Measurements from ENCODE around the gene SPRY4. TPM values are rescaled to one million over a fixed set of nuclear protein-coding genes. Genes with fewer than 3 reads are reported as not detected.

Gene SPRY4
- total RNA-seq, 1 experiment from 2014 or later: 23.6 TPM

- no peak for DNase-seq
- Mint-ChIP-seq H3K27me3 (ENCODE audit: unreplicated experiment) (no peaks in the 10 kb centered on the region), H3K9me3 (ENCODE audit: low read depth, unreplicated experiment) (no peaks in the 10 kb centered on the region), H3K27ac (ENCODE audit: unreplicated experiment) (no peak overlapping the region), H3K36me3 (ENCODE audit: insufficient read depth, unreplicated experiment) (no peaks in the 10 kb centered on the region), H3K4me3 (ENCODE audit: low read depth, unreplicated experiment) (no peak overlapping the region), H3K4me1 (ENCODE audit: low read depth, unreplicated experiment) (peaks cover 8% of the 10 kb centered on the region)
- TF ChIP-seq, protein P1, sequence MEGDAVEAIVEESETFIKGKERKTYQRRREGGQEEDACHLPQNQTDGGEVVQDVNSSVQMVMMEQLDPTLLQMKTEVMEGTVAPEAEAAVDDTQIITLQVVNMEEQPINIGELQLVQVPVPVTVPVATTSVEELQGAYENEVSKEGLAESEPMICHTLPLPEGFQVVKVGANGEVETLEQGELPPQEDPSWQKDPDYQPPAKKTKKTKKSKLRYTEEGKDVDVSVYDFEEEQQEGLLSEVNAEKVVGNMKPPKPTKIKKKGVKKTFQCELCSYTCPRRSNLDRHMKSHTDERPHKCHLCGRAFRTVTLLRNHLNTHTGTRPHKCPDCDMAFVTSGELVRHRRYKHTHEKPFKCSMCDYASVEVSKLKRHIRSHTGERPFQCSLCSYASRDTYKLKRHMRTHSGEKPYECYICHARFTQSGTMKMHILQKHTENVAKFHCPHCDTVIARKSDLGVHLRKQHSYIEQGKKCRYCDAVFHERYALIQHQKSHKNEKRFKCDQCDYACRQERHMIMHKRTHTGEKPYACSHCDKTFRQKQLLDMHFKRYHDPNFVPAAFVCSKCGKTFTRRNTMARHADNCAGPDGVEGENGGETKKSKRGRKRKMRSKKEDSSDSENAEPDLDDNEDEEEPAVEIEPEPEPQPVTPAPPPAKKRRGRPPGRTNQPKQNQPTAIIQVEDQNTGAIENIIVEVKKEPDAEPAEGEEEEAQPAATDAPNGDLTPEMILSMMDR (IDR thresholded peaks at IDR 0.05; ENCODE audit: unreplicated experiment): no peak
- no TSS peak for BruUV-seq (replicated peaks)
- CTCF ChIA-PET: no interaction called here
- intact Hi-C loops (cut with micrococcal nuclease; ENCODE audit: unreplicated experiment): no loop called here
Observed at GRCh38 chr5:142290577-142291299, 34.1 kb downstream of the SPRY4 start.

DNA sequence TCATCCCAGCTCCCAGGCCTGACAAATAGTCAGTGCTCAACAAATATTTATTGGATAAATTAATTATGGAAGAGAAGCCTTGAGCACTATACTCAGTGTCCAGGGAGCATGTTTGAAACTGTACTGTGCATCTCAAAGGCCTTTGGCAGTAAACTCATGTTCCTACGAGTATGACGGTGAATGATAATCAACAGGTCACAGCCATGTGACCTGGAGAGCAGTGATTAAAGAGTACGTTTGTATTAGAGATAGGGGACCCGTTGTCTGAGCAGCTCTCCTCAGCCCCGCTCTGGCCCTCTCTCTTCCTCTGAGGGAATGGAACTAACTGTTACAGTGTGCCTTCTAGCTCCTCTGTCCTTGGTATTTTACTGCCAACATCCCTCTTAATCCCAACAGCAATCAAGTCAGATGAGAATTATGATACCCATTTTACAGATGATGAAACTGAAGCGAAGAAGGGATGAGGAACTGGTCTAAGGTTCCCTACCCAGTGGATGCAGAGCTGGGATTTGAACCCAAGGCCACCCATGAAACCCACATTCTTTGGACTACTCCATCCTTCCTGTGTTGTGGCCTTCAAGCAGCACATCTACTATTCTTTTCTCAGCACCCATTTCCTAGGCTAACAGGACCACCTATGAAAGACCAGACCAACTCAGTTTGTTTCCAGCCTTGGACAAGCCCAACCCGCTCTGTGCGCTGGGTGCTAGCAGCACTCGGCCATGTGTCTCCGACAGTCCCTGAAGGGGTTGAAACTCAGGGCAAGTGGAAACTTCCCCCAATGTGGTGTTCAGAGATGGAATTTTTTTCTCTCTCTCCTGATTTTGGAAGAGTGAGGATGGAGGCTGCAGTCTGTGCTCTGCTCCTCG lies 34.9 kb downstream of the SPRY4 start:
- no peaks in the 10 kb centered on the region for H3K27me3 Mint-ChIP-seq (ENCODE audit: unreplicated experiment)
- TF ChIP-seq, protein P1 (IDR thresholded peaks at IDR 0.05; ENCODE audit: unreplicated experiment): no peak
- no peaks in the 10 kb centered on the region for H3K36me3 Mint-ChIP-seq (ENCODE audit: insufficient read depth, unreplicated experiment)
- peaks cover 8% of the 10 kb centered on the region for H3K4me1 Mint-ChIP-seq (ENCODE audit: low read depth, unreplicated experiment)
- no peak overlapping the region for H3K4me3 Mint-ChIP-seq (ENCODE audit: low read depth, unreplicated experiment)
- no peak for DNase-seq
- CTCF ChIA-PET: no interaction called here
- no peaks in the 10 kb centered on the region for H3K9me3 Mint-ChIP-seq (ENCODE audit: low read depth, unreplicated experiment)
- intact Hi-C loops (cut with micrococcal nuclease; ENCODE audit: unreplicated experiment): no loop called here
- no peak overlapping the region for H3K27ac Mint-ChIP-seq (ENCODE audit: unreplicated experiment)
- no TSS peak for BruUV-seq (replicated peaks)

- no TSS peak for BruUV-seq (replicated peaks)
- intact Hi-C loops (cut with micrococcal nuclease; ENCODE audit: unreplicated experiment): no loop called here
- CTCF ChIA-PET: interaction anchor here (0.9 kb wide), 1 partner anchor 37 kb away, joined by 6 read pairs; the partner anchor contains the start of gene SPRY4
- H3K27me3 Mint-ChIP-seq (ENCODE audit: unreplicated experiment): no peaks in the 10 kb centered on the region
- no peak overlapping the region for H3K27ac Mint-ChIP-seq (ENCODE audit: unreplicated experiment)
- no peaks in the 10 kb centered on the region for H3K4me1 Mint-ChIP-seq (ENCODE audit: low read depth, unreplicated experiment)
- no peak overlapping the region for H3K4me3 Mint-ChIP-seq (ENCODE audit: low read depth, unreplicated experiment)
- H3K36me3 Mint-ChIP-seq (ENCODE audit: insufficient read depth, unreplicated experiment): no peaks in the 10 kb centered on the region
- no peak for DNase-seq
- TF ChIP-seq, protein P1 (IDR thresholded peaks at IDR 0.05; ENCODE audit: unreplicated experiment): no peak
- H3K9me3 Mint-ChIP-seq (ENCODE audit: low read depth, unreplicated experiment): no peaks in the 10 kb centered on the region
Observed at GRCh38 chr5:142287973-142288313, 36.9 kb downstream of the SPRY4 start.

DNA sequence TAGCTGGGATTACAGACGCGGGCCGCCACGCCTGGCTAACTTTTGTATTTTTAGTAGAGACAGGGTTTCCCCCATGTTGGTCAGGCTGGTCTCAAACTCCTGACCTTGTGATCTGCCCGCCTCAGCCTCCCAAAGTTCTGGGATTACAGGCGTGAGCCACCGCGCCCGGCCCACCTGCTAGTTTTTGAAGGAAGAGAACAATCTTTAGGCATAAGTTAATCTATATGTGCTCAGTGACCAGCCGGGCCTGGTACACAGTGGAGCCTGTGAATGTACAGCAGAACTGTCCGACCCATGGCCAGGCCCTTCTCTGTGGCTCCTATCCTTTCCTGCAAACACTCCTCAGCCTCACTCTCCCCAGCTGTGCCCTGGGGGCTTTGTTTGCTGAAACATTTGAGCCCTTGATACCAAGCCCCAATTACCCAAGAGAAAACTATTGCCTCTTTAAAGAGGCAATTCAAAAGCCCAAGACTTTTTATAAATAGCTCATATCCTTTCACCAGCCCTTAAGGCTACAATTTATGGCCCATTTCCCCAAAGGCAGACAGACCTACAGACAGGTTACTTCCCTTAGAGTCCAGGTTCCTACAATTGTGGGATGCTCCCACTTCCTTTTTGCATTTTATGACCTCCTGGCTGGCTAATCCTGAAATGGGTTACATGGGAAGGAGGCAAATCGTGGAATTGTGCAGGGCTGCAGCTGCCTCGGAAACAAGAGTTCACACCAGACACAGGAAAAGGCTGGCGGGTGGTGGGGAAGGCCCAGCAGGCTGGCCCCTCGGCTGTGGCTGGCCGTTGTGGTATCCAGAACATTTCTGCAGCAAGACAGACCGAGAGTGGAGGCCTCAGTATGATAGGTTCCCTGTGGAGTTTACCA lies 37.5 kb downstream of the SPRY4 start:
- Mint-ChIP-seq H3K9me3 (ENCODE audit: low read depth, unreplicated experiment) (no peaks in the 10 kb centered on the region), H3K27ac (ENCODE audit: unreplicated experiment) (no peak overlapping the region), H3K4me1 (ENCODE audit: low read depth, unreplicated experiment) (no peaks in the 10 kb centered on the region), H3K36me3 (ENCODE audit: insufficient read depth, unreplicated experiment) (no peaks in the 10 kb centered on the region), H3K27me3 (ENCODE audit: unreplicated experiment) (no peaks in the 10 kb centered on the region), H3K4me3 (ENCODE audit: low read depth, unreplicated experiment) (no peak overlapping the region)
- DNase-seq: no peak
- CTCF ChIA-PET: no interaction called here
- intact Hi-C loops (cut with micrococcal nuclease; ENCODE audit: unreplicated experiment): no loop called here
- no TSS peak for BruUV-seq (replicated peaks)
- TF ChIP-seq, protein P1 (IDR thresholded peaks at IDR 0.05; ENCODE audit: unreplicated experiment): no peak
